HG02610 (cell line): ENCODE data around the gene RGS10.

Source experiments
- ATAC-seq: cut with Tn5 transposase; IDR thresholded peaks from one replicate; pipeline ENCODE4 v1.9.1; 2021; ENCODE audit warnings: mild to moderate bottlenecking, moderate library complexity; ENCODE audit not compliant: unreplicated experiment

The RGS10 gene

DNA sequence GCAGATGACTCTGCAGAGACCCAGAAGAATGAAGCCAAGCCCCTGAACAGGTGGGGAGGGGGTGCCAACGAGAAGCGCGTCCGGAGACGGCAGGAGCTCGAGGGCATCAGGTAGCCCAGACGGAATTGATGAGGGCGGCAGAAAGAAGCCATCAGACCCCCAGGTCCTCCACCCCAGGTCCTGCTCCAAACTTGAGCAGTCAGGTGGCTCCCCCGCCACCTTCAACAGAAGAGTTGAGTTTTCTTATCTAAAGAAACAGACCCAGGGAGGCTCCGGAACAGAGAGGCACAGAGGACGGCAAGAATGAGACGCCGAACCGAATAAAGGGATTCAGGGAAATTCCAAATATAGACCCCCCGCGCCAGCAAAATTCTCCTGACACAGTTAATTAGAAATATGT lies 22.2 kb downstream of the RGS10 start:
- ATAC-seq = no peak

DNA sequence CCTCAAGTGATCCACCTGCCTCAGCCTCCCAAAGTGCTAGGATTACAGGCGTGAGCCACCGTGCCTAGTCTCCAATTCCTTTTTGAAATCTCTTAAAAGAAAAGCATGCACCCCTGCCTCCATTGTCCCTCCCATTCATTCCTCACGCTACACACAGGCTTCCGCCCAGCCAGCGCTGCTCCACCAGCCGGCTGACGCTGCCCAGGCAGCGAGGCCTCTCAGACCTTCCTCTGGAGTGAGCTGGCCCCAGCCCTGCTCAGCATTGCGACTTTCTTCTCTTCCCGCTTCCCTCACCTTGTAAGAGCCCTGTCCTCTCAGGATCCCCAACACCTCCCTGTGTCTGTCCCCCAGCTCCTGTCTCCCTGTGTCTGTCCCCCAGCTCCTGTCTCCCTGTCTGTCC lies 23.6 kb downstream of the RGS10 start:
- ATAC-seq = no peak

DNA sequence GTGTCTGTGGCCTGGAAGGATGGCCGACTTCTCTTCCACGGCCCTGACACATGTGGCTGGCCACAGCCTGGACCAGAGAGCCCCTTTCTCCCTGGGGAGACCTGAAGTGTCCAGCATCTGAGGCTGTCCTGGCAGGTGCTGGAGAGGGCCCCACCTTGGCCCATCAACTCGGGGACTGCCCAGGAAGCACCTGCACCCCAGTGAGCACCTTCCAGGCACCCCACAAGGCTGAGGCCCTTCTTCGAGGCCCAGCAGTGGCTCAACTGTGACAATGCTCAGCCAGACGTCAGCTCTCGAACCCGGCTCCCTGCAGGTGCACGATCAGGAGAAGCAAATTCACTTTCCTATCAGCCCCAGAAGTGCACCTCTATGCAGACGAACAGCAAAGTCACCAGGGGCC lies 24.3 kb downstream of the RGS10 start:
- peak; percentile 4 for ATAC-seq

- peak; percentile 56 for ATAC-seq
These were observed 25.0 kb downstream of the RGS10 start for GRCh38 chr10:119517235-119518141.

DNA sequence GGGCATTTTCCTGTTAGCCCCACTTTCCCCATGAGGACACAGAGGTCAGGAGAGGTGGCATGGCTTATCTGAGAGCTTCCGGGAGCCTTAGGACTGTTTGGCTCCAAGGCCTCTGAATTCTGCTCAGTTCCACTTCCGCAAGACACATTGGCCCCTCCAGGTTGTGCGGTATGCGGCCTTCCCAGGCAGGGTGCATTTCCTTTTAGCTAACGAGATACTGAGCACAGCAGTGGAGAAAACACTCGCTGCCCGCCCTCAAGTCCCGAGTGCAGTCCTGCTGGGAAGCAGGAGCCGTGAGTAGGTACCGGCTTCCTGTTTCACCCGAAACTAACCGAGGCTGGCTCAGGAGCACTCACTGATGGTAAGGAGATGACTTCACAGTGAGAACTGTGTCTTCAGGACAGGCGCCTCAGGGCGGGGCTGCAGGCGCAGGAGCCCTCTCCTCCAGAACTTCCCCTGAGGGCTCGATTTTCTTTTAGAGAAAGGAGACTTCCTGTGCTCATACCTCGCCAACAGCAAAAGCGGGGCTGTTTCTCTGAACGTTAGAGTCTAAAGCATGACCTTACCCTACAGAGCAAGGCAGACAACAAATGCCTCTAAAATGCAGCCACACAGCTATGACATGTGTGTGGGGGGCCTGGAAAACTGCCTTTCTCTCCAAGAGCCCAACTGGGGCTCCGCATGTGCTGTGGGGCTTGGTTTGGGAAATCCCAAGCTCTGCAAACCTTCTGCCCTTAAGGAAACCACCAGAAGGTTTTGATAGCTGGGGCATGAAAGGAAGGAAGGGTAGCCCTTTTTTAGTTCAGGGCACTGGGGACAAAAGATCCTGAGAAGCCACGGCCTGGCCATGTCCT lies 25.9 kb downstream of the RGS10 start:
- ATAC-seq = peak; percentile 81

GRCh38 chr10:119515511-119516045 lies 26.9 kb downstream of the RGS10 start:
- ATAC-seq = no peak

DNA sequence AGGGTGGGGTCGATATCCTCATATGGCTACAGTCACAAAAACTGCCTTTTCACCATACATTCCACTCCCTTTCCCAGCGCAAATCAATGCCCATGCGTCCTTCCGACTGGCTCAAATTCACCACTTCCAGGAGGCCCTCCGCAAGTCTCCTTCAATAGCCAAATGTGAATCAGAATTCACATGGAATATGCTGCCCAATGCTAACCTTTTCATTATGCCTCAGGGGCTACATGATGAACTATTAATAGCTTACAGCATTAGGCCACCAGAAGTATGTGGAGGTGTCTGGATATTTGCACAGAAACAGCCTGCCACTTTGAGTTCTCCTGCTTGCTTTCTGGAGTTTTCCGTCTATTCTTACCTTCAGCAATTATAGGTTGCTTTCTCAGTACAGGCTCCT lies 27.7 kb downstream of the RGS10 start:
- no peak for ATAC-seq

GRCh38 chr10:119511828-119512515 lies 30.5 kb downstream of the RGS10 start:
- ATAC-seq = no peak

- ATAC-seq = no peak
These were observed 32.5 kb downstream of the RGS10 start for GRCh38 chr10:119509909-119510451.

- ATAC-seq = no peak
These were observed 35.4 kb downstream of the RGS10 start for GRCh38 chr10:119507115-119507514.

GRCh38 chr10:119505588-119506315 lies 36.8 kb downstream of the RGS10 start:
- ATAC-seq = no peak

GRCh38 chr10:119505131-119505551 lies 37.4 kb downstream of the RGS10 start:
- ATAC-seq = no peak

DNA sequence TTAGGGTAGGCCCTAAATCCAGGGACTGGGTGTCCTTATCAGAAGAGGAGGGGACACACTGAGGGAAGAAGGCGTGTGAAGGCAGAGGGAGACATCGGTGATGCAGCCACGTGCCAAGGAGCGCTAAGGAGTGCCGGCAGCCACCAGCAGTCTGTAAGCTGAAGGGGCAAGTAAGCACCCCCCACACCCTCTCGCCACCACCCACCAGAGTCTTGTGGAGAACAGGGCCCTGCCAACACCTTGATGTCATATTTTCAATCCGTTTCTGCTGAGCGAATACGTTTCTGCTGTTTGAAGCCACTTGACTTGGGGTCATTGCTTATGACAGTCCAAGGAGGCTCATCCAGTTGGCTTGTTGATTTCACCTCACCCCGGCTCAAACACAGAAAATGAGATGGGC lies 37.9 kb downstream of the RGS10 start:
- ATAC-seq = no peak

- no peak for ATAC-seq
These were observed 38.7 kb downstream of the RGS10 start for GRCh38 chr10:119503821-119504220.

DNA sequence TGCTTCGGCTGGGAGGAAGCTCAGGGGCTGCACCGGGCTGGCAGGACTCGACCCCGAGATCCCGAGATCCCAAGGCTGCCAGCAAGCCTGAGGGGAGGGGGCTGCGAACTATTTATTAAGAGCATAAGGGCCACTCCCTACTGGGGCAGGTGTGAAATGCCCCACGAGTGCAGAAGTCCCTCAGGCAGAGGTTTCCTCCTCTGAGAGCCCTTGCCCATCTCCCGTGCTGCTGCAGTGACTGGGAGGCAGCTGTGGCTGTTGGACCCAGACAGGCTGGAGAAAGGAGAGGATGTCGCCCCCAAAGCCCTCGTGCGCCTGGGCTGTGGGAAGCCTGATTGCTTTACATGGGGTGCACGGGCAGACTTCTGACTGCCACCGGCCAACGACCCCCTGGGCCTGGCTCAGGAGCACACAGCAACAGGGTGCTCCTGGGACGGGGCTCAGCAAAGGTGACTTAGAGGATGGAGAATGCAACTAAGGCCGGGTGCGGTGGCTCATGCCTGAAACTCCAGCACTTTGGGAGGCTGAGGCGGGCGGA lies 39.8 kb downstream of the RGS10 start:
- ATAC-seq = peak; percentile 5

DNA sequence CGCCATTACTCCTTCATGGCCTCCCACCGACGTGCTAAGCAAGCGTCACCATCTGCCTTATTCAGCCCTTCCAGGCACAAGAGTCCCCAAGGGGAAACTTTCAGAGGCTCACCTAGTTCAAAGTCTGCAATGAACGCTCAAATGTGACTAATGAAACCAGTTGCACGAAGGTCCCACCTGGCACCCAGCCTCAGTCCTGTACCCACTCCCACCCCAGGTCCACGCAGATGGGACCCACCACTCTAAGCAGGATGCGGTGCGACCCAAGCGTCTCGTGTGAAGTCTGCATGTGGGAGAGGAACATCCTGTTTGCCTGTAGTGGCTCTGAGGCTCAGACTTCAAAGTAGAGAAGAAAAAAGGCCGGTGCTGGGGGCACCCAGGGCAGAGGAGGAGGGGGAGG lies 40.3 kb downstream of the RGS10 start:
- ATAC-seq = peak; percentile 56

GRCh38 chr10:119501690-119502089 lies 40.8 kb downstream of the RGS10 start:
- ATAC-seq = no peak

DNA sequence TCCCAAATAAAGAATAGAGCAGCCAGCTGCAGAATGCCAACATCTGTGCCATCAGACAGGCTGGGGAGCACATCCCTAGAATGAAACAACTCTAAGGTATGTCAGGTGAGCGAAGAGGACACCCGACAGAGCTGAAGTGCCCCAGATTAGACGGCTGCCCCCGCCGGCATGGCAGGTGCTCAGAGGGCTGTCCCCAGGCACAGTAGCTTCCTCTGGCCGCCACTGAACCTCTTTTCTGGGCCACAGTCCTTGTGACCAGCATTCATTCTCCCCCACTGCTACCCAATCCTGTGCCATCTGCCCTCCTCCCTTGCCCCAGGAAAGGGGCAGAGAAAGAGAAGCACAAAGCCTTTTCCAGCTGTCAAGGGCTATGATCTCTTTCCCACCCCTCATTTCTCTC lies 41.7 kb downstream of the RGS10 start:
- no peak for ATAC-seq

- ATAC-seq = no peak
These were observed 42.3 kb downstream of the RGS10 start for GRCh38 chr10:119500123-119500795.
